Gastrocnemius medialis (tissue), 4 donors: ENCODE data around the gene PTPN4. TPM values are rescaled to one million over a fixed set of nuclear protein-coding genes. Genes with fewer than 3 reads are reported as not detected.

Experiments
- ATAC-seq, 2 donors: fragments of 150-250 bp; one replicate each; pipeline ENCODE4 v1.9.1; 2016
- DNase-seq, 2 donors: peaks; one replicate each; pipeline ENCODE4 v3.0.0-alpha.2; 2019
- H3K27ac ChIP-seq, 4 donors: fragments of 200-600 bp; sonication (generic); 1 replicate in 1 of 4; 2 replicates in 3 of 4; pipeline ENCODE4 v1.5.1; 2016 to 2018; ENCODE audit warnings: mild to moderate bottlenecking in 2 of 4, moderate library complexity in 1 of 4
- H3K27me3 ChIP-seq, 3 donors: fragments of 200-600 bp; sonication (generic) in 2 of 3; 1 replicate in 1 of 3; 2 replicates in 2 of 3; pipeline versions ENCODE4 v1.5.1 to v1.6.0; 2016 to 2019; ENCODE audit warnings: mild to moderate bottlenecking in 1 of 3, moderate library complexity in 1 of 3
- H3K36me3 ChIP-seq, 2 donors: fragments of 200-600 bp; sonication (generic) in 1 of 2; one replicate each; pipeline ENCODE4 v1.5.1; 2017 to 2018
- H3K4me1 ChIP-seq, 2 donors: fragments of 200-600 bp; sonication (generic) in 1 of 2; one replicate each; pipeline ENCODE4 v1.5.1; 2016 to 2017; ENCODE audit warnings: mild to moderate bottlenecking in 2 of 2
- H3K4me3 ChIP-seq, 4 donors: fragments of 200-600 bp; sonication (generic) in 3 of 4; 1 replicate in 1 of 4; 2 replicates in 3 of 4; pipeline ENCODE4 v1.5.1; 2016 to 2019; ENCODE audit warnings: mild to moderate bottlenecking in 2 of 4
- H3K9me3 ChIP-seq, 3 donors: fragments of 200-600 bp; sonication (generic) in 2 of 3; 1 replicate in 1 of 3; 2 replicates in 2 of 3; pipeline ENCODE4 v1.5.1; 2016 to 2019
- POLR2A ChIP-seq, 2 donors: fragments of 450-650 bp; IDR thresholded peaks; one replicate each; pipeline ENCODE4 v1.6.1; 2017; ENCODE audit warnings: antibody characterized with exemption in 2 of 2, mild to moderate bottlenecking in 2 of 2, moderate library complexity in 2 of 2
- in situ Hi-C, 4 donors: fragments of 200-750 bp; cut with MboI; loops; one replicate each; pipeline versions ENCODE4 v1.15.0 to v1.8.0; 2017; ENCODE audit warnings: low sequenced_read_pairs in 4 of 4
- intact Hi-C: fragments of 100-400 bp; cut with DNase I; formaldehyde crosslinking; loops from one replicate; pipeline ENCODE4 v1.15.1; 2023; ENCODE audit warnings: low total_unique reads
- total RNA-seq, 4 donors: library from RNA; depleted of rRNA; stranded (reverse); fragments of >200 nt; gene quantifications; one replicate each; pipeline versions ENCODE4 v1.1.0 to v1.2.3, GENCODE V29; 2016
- TF ChIP-seq, protein P1 (sequence below), 5 experiments: fragments of 450-650 bp in 3 of 5; fragments of 200-600 bp in 2 of 5; sonication (generic) in 2 of 5; IDR thresholded peaks in 4 of 5; conservative IDR thresholded peaks in 1 of 5; 1 replicate in 4 of 5; 2 replicates in 1 of 5; pipeline ENCODE4 v1.5.1; 2016 to 2019; ENCODE audit warnings: antibody characterized with exemption in 5 of 5, mild to moderate bottlenecking in 3 of 5, moderate library complexity in 3 of 5

Gene PTPN4
- total RNA-seq, 4 donors from 2014 or later, result 12.7 to 37.8 (median 33.5) TPM

DNA sequence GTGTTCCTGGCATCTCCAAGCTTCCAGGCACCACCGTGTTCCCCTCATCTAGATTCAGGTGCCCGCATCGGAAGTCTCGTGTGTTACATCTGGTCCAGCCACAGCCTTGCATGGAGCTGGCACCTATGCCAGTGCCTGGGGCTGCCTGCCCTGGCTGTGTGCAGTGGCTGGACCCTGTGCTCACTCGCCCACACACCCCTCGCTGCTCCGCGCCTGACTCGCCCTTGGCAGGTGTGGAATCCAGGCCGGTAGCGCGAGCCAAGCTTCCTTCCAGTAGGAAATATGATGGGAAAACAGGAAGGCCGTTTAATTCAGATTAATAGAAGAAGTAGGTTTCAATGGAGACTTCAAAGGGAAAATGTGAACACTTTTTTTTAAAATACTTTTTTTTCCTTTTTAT, 78.0 kb downstream of the PTPN4 start:
- no peak for ATAC-seq
- DNase-seq, result no peak
- Histone ChIP-seq H3K27me3 (no peaks in the 10 kb centered on the region), H3K4me1 (peaks cover 13 to 15% of the 10 kb centered on the region in 2 donors), H3K4me3 (no peak overlapping the region), H3K36me3 (no peaks in the 10 kb centered on the region), H3K27ac (no peak overlapping the region), H3K9me3 (no peaks in the 10 kb centered on the region)
- TF ChIP-seq POLR2A (IDR thresholded peaks at IDR 0.05), result no peak
- TF ChIP-seq, protein P1, sequence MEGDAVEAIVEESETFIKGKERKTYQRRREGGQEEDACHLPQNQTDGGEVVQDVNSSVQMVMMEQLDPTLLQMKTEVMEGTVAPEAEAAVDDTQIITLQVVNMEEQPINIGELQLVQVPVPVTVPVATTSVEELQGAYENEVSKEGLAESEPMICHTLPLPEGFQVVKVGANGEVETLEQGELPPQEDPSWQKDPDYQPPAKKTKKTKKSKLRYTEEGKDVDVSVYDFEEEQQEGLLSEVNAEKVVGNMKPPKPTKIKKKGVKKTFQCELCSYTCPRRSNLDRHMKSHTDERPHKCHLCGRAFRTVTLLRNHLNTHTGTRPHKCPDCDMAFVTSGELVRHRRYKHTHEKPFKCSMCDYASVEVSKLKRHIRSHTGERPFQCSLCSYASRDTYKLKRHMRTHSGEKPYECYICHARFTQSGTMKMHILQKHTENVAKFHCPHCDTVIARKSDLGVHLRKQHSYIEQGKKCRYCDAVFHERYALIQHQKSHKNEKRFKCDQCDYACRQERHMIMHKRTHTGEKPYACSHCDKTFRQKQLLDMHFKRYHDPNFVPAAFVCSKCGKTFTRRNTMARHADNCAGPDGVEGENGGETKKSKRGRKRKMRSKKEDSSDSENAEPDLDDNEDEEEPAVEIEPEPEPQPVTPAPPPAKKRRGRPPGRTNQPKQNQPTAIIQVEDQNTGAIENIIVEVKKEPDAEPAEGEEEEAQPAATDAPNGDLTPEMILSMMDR (IDR thresholded peaks at IDR 0.05 in 4 of 5, conservative IDR thresholded peaks at IDR 0.05 in 1 of 5), result no peak
- intact Hi-C loops, result no loop called here
- in situ Hi-C loops, result no loop called here

DNA sequence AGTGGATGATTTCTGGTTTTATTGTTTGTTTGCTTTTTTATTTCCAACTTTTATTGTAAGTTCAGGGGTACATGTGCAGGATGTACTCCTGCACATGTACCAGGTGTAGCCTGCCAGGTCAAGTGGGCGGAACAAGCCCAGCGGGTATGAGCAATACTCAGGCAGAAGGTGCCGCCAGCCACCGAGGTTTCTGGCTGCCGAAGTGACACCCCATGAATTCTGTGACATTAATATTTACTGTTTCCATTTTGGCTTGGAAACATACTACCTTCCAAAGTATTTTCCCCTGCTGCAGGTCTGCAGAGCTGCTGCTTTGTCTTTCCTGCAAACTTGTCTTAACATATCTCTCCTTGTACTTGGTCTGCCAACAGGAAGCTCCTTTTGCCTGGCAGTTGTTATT, 78.5 kb downstream of the PTPN4 start:
- ATAC-seq (no peak), DNase-seq (no peak)
- Histone ChIP-seq H3K9me3 (no peaks in the 10 kb centered on the region), H3K27me3 (no peaks in the 10 kb centered on the region), H3K36me3 (no peaks in the 10 kb centered on the region), H3K4me1 (peaks cover 10% of the 10 kb centered on the region in 2 donors), H3K4me3 (no peak overlapping the region), H3K27ac (no peak overlapping the region)
- in situ Hi-C loops (no loop called here), intact Hi-C loops (no loop called here)
- TF ChIP-seq POLR2A (IDR thresholded peaks at IDR 0.05), result no peak
- TF ChIP-seq, protein P1 (IDR thresholded peaks at IDR 0.05 in 4 of 5, conservative IDR thresholded peaks at IDR 0.05 in 1 of 5), result no peak

DNA sequence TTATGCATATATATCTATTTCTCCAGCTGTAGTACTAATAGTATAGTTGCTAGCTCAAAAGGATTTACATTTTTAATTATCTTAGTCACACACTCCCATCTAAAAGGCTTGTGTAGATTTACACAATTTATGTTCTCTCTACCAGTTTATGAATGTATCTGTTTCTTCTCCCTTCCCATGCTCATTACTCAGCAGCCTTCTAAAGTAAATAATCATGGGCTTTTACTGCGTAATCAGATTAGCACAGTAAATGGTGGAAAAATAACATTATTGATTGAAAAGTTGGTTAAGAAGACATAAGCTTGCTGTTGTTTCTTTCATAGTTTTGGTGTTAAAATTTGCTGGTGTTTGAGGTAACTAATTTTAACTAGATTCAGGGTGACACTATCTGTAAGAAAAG, 81.8 kb downstream of the PTPN4 start:
- no peak for DNase-seq
- no peak for ATAC-seq
- intact Hi-C loops, result no loop called here
- Histone ChIP-seq H3K27ac (no peak overlapping the region), H3K36me3 (no peaks in the 10 kb centered on the region), H3K9me3 (no peaks in the 10 kb centered on the region), H3K4me1 (peaks cover 7 to 10% of the 10 kb centered on the region in 2 donors), H3K4me3 (no peak overlapping the region), H3K27me3 (no peaks in the 10 kb centered on the region)
- TF ChIP-seq, protein P1 (IDR thresholded peaks at IDR 0.05 in 4 of 5, conservative IDR thresholded peaks at IDR 0.05 in 1 of 5), result no peak
- TF ChIP-seq POLR2A (IDR thresholded peaks at IDR 0.05), result no peak
- in situ Hi-C loops, result no loop called here

DNA sequence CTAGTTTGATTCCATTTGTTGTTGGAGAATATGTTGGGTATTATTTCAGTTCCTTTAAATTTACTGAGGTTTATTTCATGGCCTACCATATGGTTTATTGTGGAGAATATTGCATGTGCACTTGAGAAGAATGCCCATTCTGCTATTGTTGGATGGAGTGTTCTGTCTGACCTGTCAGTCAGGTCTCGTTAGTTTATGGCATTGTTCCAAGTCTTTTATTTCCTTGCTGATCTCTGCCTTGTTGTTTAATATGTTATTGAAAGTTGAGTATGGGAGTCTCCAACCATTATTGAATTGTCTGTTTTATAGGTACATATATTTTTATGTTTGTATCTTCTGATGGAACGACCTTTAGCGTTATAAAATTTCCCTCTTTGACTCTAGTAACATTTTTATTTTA, 86.3 kb downstream of the PTPN4 start:
- H3K27ac ChIP-seq, result no peak overlapping the region
- H3K4me1 ChIP-seq, result peaks cover 0 to 6% of the 10 kb centered on the region in 2 donors
- H3K9me3 ChIP-seq, result no peaks in the 10 kb centered on the region
- intact Hi-C loops, result no loop called here
- H3K36me3 ChIP-seq, result no peaks in the 10 kb centered on the region
- DNase-seq, result no peak
- in situ Hi-C loops, result no loop called here
- no peaks in the 10 kb centered on the region for H3K27me3 ChIP-seq
- no peak overlapping the region for H3K4me3 ChIP-seq
- TF ChIP-seq, protein P1 (IDR thresholded peaks at IDR 0.05 in 4 of 5, conservative IDR thresholded peaks at IDR 0.05 in 1 of 5), result no peak
- no peak for TF ChIP-seq POLR2A (IDR thresholded peaks at IDR 0.05)
- no peak for ATAC-seq
